NCI-H146 treated with DMSO at 0.1 percent for 48 hours (cell line): ENCODE data around the gene C14orf39.
"Not testable (repeated sequence)": the region's sequence is repeated elsewhere in the genome, so short reads cannot be mapped to it uniquely, and the experiment has no call there.

Source experiments
- DNase-seq: peaks from one replicate; lab custom pipeline; 2025; ENCODE audit not compliant: unreplicated experiment; lab: John Stamatoyannopoulos, UW

C14orf39 gene

GRCh38 chr14:60495946-60496345, 10.1 kb upstream of the C14orf39 start:
- DNase-seq: no peak

GRCh38 chr14:60490270-60490669, 4.4 kb upstream of the C14orf39 start:
- DNase-seq: no peak

- peak; percentile 19 for DNase-seq
Measured at GRCh38 chr14:60488175-60488574, 2.3 kb upstream of the C14orf39 start.

- no peak for DNase-seq
Measured at GRCh38 chr14:60487211-60487610, 1.3 kb upstream of the C14orf39 start.

- no peak for DNase-seq
Measured at GRCh38 chr14:60485057-60485597, 736 bp downstream of the C14orf39 start.

- DNase-seq: no peak
Measured at GRCh38 chr14:60482743-60483142, 3.1 kb downstream of the C14orf39 start.

GRCh38 chr14:60480248-60480647, 5.6 kb downstream of the C14orf39 start:
- DNase-seq: not testable (repeated sequence)

GRCh38 chr14:60455875-60456274, 30.0 kb downstream of the C14orf39 start:
- no peak for DNase-seq

GRCh38 chr14:60430276-60430675, 55.6 kb downstream of the C14orf39 start:
- DNase-seq: no peak

GRCh38 chr14:60420050-60420449, 65.8 kb downstream of the C14orf39 start:
- DNase-seq: no peak

GRCh38 chr14:60397550-60397949, 88.3 kb downstream of the C14orf39 start:
- DNase-seq: not testable (repeated sequence)

GRCh38 chr14:60396718-60397343, 89.0 kb downstream of the C14orf39 start:
- DNase-seq: no peak
